Measurements from ENCODE around the gene DOK6.
A peak's percentile ranks its signal among the peaks of the same experiment; 100 is the strongest.

The DOK6 gene

GRCh38 chr18:69371729-69372128 is 29.0 kb upstream of the DOK6 start:
- H3K36me3 ChIP-seq (ENCODE audit: insufficient read depth, low read length) = no peaks in the 10 kb centered on the region
- H3K27ac ChIP-seq = no peak overlapping the region
- H3K9ac ChIP-seq (ENCODE audit: insufficient read length) = no peak overlapping the region
- no peak for TF ChIP-seq FOXP2 (optimal IDR thresholded peaks at IDR 0.05; ENCODE audit: control extremely low read depth, extremely low read length, insufficient read depth)
- TF ChIP-seq EZH2 (IDR thresholded peaks at IDR 0.05) = no peak
- no peak for TF ChIP-seq POLR2AphosphoS5 (IDR thresholded peaks at IDR 0.05; ENCODE audit: borderline replicate concordance, low read depth, low read length)
- no peak for DNase-seq (ENCODE audit: low read depth, low spot score)
- no peaks in the 10 kb centered on the region for H3K9me3 ChIP-seq (ENCODE audit: low read depth, low read length)
- H3K4me3 ChIP-seq = no peak overlapping the region

GRCh38 chr18:69380324-69380723 is 20.4 kb upstream of the DOK6 start:
- no peaks in the 10 kb centered on the region for H3K36me3 ChIP-seq (ENCODE audit: insufficient read depth, low read length)
- DNase-seq (ENCODE audit: low read depth, low spot score) = no peak
- H3K4me3 ChIP-seq = no peak overlapping the region
- H3K9ac ChIP-seq (ENCODE audit: insufficient read length) = no peak overlapping the region
- H3K9me3 ChIP-seq (ENCODE audit: low read depth, low read length) = no peaks in the 10 kb centered on the region
- H3K27ac ChIP-seq = no peak overlapping the region
- TF ChIP-seq FOXP2 (optimal IDR thresholded peaks at IDR 0.05; ENCODE audit: control extremely low read depth, extremely low read length, insufficient read depth) (no peak), POLR2AphosphoS5 (IDR thresholded peaks at IDR 0.05; ENCODE audit: borderline replicate concordance, low read depth, low read length) (no peak), EZH2 (IDR thresholded peaks at IDR 0.05) (no peak)

DNA sequence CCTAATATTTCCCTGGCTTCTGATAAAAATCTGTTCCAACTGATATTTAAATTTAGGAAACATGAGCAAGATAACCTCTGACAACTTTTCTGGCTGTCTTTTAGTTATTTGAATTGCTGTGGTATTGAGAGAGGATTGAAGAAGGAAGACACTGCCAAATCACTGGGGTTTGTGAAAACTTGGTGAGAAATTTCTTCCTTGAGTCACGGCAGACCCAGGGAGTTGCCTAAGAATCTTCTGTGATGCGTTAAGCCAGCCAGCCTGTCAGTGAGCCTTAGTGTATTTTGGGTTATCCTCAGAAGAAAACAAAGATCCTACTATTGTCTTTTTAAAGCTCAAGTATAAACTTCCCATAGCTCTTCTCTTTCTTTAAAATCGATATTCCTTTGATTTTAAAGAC is 17.5 kb upstream of the DOK6 start:
- Histone ChIP-seq H3K36me3 (ENCODE audit: insufficient read depth, low read length) (no peaks in the 10 kb centered on the region), H3K4me3 (no peak overlapping the region), H3K9ac (ENCODE audit: insufficient read length) (no peak overlapping the region), H3K27ac (no peak overlapping the region), H3K9me3 (ENCODE audit: low read depth, low read length) (no peaks in the 10 kb centered on the region)
- no peak for DNase-seq (ENCODE audit: low read depth, low spot score)
- no peak for TF ChIP-seq EZH2 (IDR thresholded peaks at IDR 0.05)
- no peak for TF ChIP-seq POLR2AphosphoS5 (IDR thresholded peaks at IDR 0.05; ENCODE audit: borderline replicate concordance, low read depth, low read length)
- no peak for TF ChIP-seq FOXP2 (optimal IDR thresholded peaks at IDR 0.05; ENCODE audit: control extremely low read depth, extremely low read length, insufficient read depth)

DNA sequence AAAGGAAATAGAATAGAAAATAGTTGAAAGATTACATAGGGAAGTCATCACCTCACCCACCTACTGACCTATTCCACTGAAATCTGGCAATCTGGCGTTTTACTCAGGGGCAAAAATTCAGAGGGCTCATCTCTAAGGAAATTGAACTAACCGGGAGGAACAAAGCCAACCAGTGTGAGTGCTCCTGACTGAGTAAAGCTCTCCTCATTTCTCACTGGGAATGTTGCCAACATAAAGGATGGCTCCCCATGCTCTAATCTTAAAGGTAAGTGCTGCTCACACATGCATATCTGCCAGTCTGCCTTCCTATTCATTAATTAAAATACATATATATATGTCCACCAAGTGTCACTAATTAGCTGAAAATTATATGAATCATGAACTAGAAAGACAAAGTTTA is 13.5 kb upstream of the DOK6 start:
- TF ChIP-seq POLR2AphosphoS5 (IDR thresholded peaks at IDR 0.05; ENCODE audit: borderline replicate concordance, low read depth, low read length) (no peak), EZH2 (IDR thresholded peaks at IDR 0.05) (no peak)
- Histone ChIP-seq H3K27ac (no peak overlapping the region), H3K9ac (ENCODE audit: insufficient read length) (no peak overlapping the region), H3K4me3 (no peak overlapping the region), H3K36me3 (ENCODE audit: insufficient read depth, low read length) (no peaks in the 10 kb centered on the region), H3K9me3 (ENCODE audit: low read depth, low read length) (no peaks in the 10 kb centered on the region)
- DNase-seq (ENCODE audit: low read depth, low spot score) = no peak

GRCh38 chr18:69388222-69388621 is 12.5 kb upstream of the DOK6 start:
- Histone ChIP-seq H3K36me3 (ENCODE audit: insufficient read depth, low read length) (no peaks in the 10 kb centered on the region), H3K9ac (ENCODE audit: insufficient read length) (no peak overlapping the region), H3K4me3 (no peak overlapping the region), H3K9me3 (ENCODE audit: low read depth, low read length) (no peaks in the 10 kb centered on the region), H3K27ac (no peak overlapping the region)
- TF ChIP-seq EZH2 (IDR thresholded peaks at IDR 0.05) = no peak
- no peak for TF ChIP-seq FOXP2 (optimal IDR thresholded peaks at IDR 0.05; ENCODE audit: control extremely low read depth, extremely low read length, insufficient read depth)
- no peak for TF ChIP-seq POLR2AphosphoS5 (IDR thresholded peaks at IDR 0.05; ENCODE audit: borderline replicate concordance, low read depth, low read length)
- DNase-seq (ENCODE audit: low read depth, low spot score) = no peak

DNA sequence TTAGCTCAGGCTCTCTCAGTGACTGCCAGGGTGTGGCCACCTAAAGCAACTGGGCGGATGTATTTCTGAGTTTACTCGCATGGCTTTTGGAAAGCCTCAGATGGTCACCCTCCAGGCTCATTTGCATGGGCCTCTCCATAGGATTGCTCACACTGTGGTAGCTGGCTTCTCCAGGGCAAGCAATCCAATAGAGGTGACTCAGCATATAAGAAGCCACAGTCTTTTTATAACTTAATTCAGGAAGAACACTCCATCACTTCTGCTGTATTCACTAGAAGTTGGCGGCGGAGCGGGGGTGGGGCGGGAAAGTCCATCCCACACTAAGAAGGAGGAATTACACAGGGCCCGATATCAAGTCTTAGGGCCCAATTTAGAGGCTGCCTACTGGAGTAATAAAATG is 3.6 kb upstream of the DOK6 start:
- H3K27ac ChIP-seq = no peak overlapping the region
- TF ChIP-seq FOXP2 (optimal IDR thresholded peaks at IDR 0.05; ENCODE audit: control extremely low read depth, extremely low read length, insufficient read depth) (no peak), EZH2 (IDR thresholded peaks at IDR 0.05) (no peak), POLR2AphosphoS5 (IDR thresholded peaks at IDR 0.05; ENCODE audit: borderline replicate concordance, low read depth, low read length) (no peak)
- no peak overlapping the region for H3K4me3 ChIP-seq
- H3K9ac ChIP-seq (ENCODE audit: insufficient read length) = no peak overlapping the region
- no peaks in the 10 kb centered on the region for H3K36me3 ChIP-seq (ENCODE audit: insufficient read depth, low read length)
- H3K9me3 ChIP-seq (ENCODE audit: low read depth, low read length) = no peaks in the 10 kb centered on the region
- no peak for DNase-seq (ENCODE audit: low read depth, low spot score)

GRCh38 chr18:69399253-69399652 is 1.4 kb upstream of the DOK6 start:
- Histone ChIP-seq H3K9me3 (ENCODE audit: low read depth, low read length) (no peaks in the 10 kb centered on the region), H3K4me3 (peak overlapping the region; percentile 78; the same call in 1 of the 2 replicates), H3K9ac (ENCODE audit: insufficient read length) (no peak overlapping the region), H3K27ac (no peak overlapping the region), H3K36me3 (ENCODE audit: insufficient read depth, low read length) (no peaks in the 10 kb centered on the region)
- no peak for TF ChIP-seq FOXP2 (optimal IDR thresholded peaks at IDR 0.05; ENCODE audit: control extremely low read depth, extremely low read length, insufficient read depth)
- TF ChIP-seq EZH2 (IDR thresholded peaks at IDR 0.05) = no peak
- TF ChIP-seq POLR2AphosphoS5 (IDR thresholded peaks at IDR 0.05; ENCODE audit: borderline replicate concordance, low read depth, low read length) = no peak
- no peak for DNase-seq (ENCODE audit: low read depth, low spot score)

DNA sequence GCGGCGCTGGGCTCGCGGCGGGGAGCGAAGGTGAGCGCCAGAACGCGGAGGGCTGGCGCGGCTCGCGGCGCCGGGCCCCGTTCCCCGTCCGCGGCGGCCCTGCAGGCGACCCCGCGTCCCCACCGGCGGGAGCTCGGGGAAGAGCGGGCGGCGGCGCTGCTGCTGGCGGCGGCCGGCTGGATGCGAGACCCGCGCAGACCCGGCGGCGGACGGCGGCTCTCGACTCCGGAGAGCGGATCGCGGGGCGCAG is 213 bp downstream of the DOK6 start:
- TF ChIP-seq POLR2AphosphoS5 (IDR thresholded peaks at IDR 0.05; ENCODE audit: borderline replicate concordance, low read depth, low read length) (no peak), EZH2 (IDR thresholded peaks at IDR 0.05) (no peak), FOXP2 (optimal IDR thresholded peaks at IDR 0.05; ENCODE audit: control extremely low read depth, extremely low read length, insufficient read depth) (no peak)
- no peak overlapping the region for H3K27ac ChIP-seq
- DNase-seq (ENCODE audit: low read depth, low spot score) = no peak
- H3K9me3 ChIP-seq (ENCODE audit: low read depth, low read length) = no peaks in the 10 kb centered on the region
- peak overlapping the region; percentile 47 for H3K9ac ChIP-seq (ENCODE audit: insufficient read length)
- peak overlapping the region; percentile 73 for H3K4me3 ChIP-seq
- no peaks in the 10 kb centered on the region for H3K36me3 ChIP-seq (ENCODE audit: insufficient read depth, low read length)

DNA sequence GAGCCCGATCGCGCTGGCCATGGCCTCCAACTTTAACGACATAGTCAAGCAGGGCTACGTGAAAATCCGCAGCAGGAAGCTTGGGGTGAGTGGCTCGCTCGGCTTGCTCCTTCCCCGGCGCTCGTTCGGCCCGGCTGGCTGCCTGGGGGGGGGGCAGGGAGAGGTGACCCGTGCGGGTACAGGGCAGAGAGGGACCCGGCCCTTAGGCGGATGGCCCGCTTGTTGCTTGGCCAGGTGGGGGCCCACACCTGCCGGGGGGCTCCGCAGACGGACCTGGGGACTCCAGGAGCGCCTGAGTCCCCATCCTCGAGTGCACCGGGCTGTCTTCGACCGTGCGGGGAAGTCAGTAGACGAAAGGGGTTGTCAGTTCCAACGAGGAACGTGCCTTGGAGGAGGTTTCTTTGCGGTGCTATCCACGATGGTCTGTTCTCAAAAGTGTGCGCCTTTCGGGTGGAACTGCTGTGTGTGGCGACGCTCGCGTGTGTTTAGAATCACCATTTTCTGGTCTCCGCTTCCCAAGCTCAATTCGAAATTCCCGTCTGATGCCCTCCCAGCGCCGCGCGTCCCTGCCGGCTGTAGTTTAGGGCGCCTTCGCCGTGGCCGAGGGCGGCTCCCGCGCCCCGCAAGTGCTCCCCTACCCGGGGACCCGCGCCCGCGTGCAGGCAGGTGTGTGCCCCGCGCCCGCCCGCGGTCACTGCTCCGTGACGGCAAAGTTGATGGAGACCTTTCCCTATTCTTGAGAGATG is 711 bp downstream of the DOK6 start:
- H3K36me3 ChIP-seq (ENCODE audit: insufficient read depth, low read length) = no peaks in the 10 kb centered on the region
- H3K4me3 ChIP-seq = peak overlapping the region; percentile 73
- H3K27ac ChIP-seq = no peak overlapping the region
- TF ChIP-seq FOXP2 (optimal IDR thresholded peaks at IDR 0.05; ENCODE audit: control extremely low read depth, extremely low read length, insufficient read depth) (no peak), EZH2 (IDR thresholded peaks at IDR 0.05) (no peak), POLR2AphosphoS5 (IDR thresholded peaks at IDR 0.05; ENCODE audit: borderline replicate concordance, low read depth, low read length) (no peak)
- no peak for DNase-seq (ENCODE audit: low read depth, low spot score)
- H3K9me3 ChIP-seq (ENCODE audit: low read depth, low read length) = no peaks in the 10 kb centered on the region
- H3K9ac ChIP-seq (ENCODE audit: insufficient read length) = peak overlapping the region; percentile 47
